HEK293 (cell line): Measurements from ENCODE around the gene VEPH1.

Experiments
- CTCF ChIA-PET: fragments of 350-600 bp; formaldehyde crosslinking; extraction: SDS; loops from one replicate; lab custom pipeline; 2021; ENCODE audit warnings: antibody characterized with exemption; lab: Yijun Ruan, JAX
- POLR2A ChIA-PET: fragments of 300-600 bp; formaldehyde crosslinking; extraction: SDS; loops from one replicate; lab custom pipeline; 2020; ENCODE audit warnings: antibody characterized with exemption, inconsistent platforms; lab: Yijun Ruan, JAX
- H3K27ac ChIP-seq: fragments of 200-500 bp; sonication (Bioruptor generic); 2 replicates; pipeline ENCODE4 v1.5.1; 2014; ENCODE audit warnings: low read depth, low read length, control low read depth, inconsistent platforms; ENCODE audit errors: extremely low read depth
- H3K36me3 ChIP-seq, 2 experiments: fragments of 200-500 bp in 1 of 2; sonication (Bioruptor generic) in 1 of 2; 1 replicate in 1 of 2; 2 replicates in 1 of 2; pipeline ENCODE4 v1.5.1; 2014 to 2017; ENCODE audit warnings: inconsistent platforms in 2 of 2, low read length in 2 of 2; ENCODE audit not compliant: control insufficient read depth in 2 of 2, insufficient read depth in 1 of 2
- H3K4me1 ChIP-seq: fragments of 200-500 bp; sonication (Bioruptor generic); 2 replicates; pipeline ENCODE4 v1.5.1; 2014; ENCODE audit warnings: mild to moderate bottlenecking, low read length, inconsistent platforms; ENCODE audit not compliant: control insufficient read depth, insufficient read depth
- H3K4me3 ChIP-seq: 2 replicates; pipeline ENCODE4 v1.5.1; 2011; ENCODE audit warnings: low read depth, mild to moderate bottlenecking, control low read depth, low read length, moderate library complexity
- H3K9me3 ChIP-seq: fragments of 200-500 bp; sonication (Bioruptor generic); 2 replicates; pipeline ENCODE4 v1.5.1; 2014; ENCODE audit warnings: low read depth, low read length, inconsistent platforms; ENCODE audit not compliant: control insufficient read depth, insufficient read depth
- AEBP2 ChIP-seq: fragments of 450-650 bp; formaldehyde crosslinking; IDR thresholded peaks from 2 replicates; pipeline ENCODE4 v1.5.1; 2016; ENCODE audit warnings: missing biosample characterization, missing genetic modification characterization, borderline replicate concordance
- ELK4 ChIP-seq: IDR thresholded peaks from 2 replicates; pipeline ENCODE4 v1.6.1; 2011; ENCODE audit warnings: mild to moderate bottlenecking, low read depth, low read length, borderline replicate concordance
- OSR2 ChIP-seq: fragments of 450-650 bp; formaldehyde crosslinking; IDR thresholded peaks from 2 replicates; pipeline ENCODE4 v1.5.1; 2016; ENCODE audit warnings: missing biosample characterization, missing genetic modification characterization
- SP7 ChIP-seq: fragments of 450-650 bp; formaldehyde crosslinking; IDR thresholded peaks from 2 replicates; pipeline ENCODE4 v1.5.1; 2016; ENCODE audit warnings: missing biosample characterization, missing genetic modification characterization
- ZIC2 ChIP-seq: fragments of 450-650 bp; formaldehyde crosslinking; IDR thresholded peaks from 2 replicates; pipeline ENCODE4 v1.5.1; 2016; ENCODE audit warnings: missing biosample characterization, missing genetic modification characterization
- ZNF132 ChIP-seq: fragments of 450-650 bp; formaldehyde crosslinking; IDR thresholded peaks from 2 replicates; pipeline ENCODE4 v1.5.1; 2017; ENCODE audit warnings: missing biosample characterization, missing genetic modification characterization, borderline replicate concordance
- ZNF146 ChIP-seq: fragments of 450-650 bp; formaldehyde crosslinking; IDR thresholded peaks from 2 replicates; pipeline ENCODE4 v1.5.1; 2016; ENCODE audit warnings: missing biosample characterization, missing genetic modification characterization
- ZNF174 ChIP-seq: fragments of 450-650 bp; formaldehyde crosslinking; IDR thresholded peaks from 2 replicates; pipeline ENCODE4 v1.5.0; 2017; ENCODE audit warnings: missing biosample characterization, mild to moderate bottlenecking, missing genetic modification characterization
- ZNF18 ChIP-seq: fragments of 450-650 bp; formaldehyde crosslinking; IDR thresholded peaks from 2 replicates; pipeline ENCODE4 v1.5.1; 2016; ENCODE audit warnings: missing biosample characterization, missing genetic modification characterization
- ZNF202 ChIP-seq: fragments of 450-650 bp; formaldehyde crosslinking; IDR thresholded peaks from 2 replicates; pipeline ENCODE4 v1.5.1; 2016; ENCODE audit warnings: missing biosample characterization, missing genetic modification characterization, borderline replicate concordance
- ZNF292 ChIP-seq: fragments of 450-650 bp; formaldehyde crosslinking; IDR thresholded peaks from 2 replicates; pipeline ENCODE4 v1.5.1; 2016; ENCODE audit warnings: low read depth, missing biosample characterization, missing genetic modification characterization, borderline replicate concordance
- ZNF555 ChIP-seq: fragments of 450-650 bp; formaldehyde crosslinking; conservative IDR thresholded peaks from 2 replicates; pipeline ENCODE4 v1.5.1; 2017; ENCODE audit warnings: missing biosample characterization, mild to moderate bottlenecking, missing genetic modification characterization, inconsistent platforms
- ZNF560 ChIP-seq: fragments of 450-650 bp; formaldehyde crosslinking; IDR thresholded peaks from 2 replicates; pipeline ENCODE4 v1.5.1; 2017; ENCODE audit warnings: missing biosample characterization, missing genetic modification characterization, borderline replicate concordance
- ZNF621 ChIP-seq: fragments of 450-650 bp; formaldehyde crosslinking; IDR thresholded peaks from 2 replicates; pipeline ENCODE4 v1.5.1; 2017; ENCODE audit warnings: missing biosample characterization, missing genetic modification characterization
- ZNF654 ChIP-seq: fragments of 450-650 bp; formaldehyde crosslinking; IDR thresholded peaks from 2 replicates; pipeline ENCODE4 v1.5.1; 2016; ENCODE audit warnings: low read depth, missing biosample characterization, missing genetic modification characterization
- ZNF658 ChIP-seq: fragments of 450-650 bp; formaldehyde crosslinking; IDR thresholded peaks from 2 replicates; pipeline ENCODE4; 2016; ENCODE audit warnings: missing biosample characterization, missing genetic modification characterization
- ZNF692 ChIP-seq: fragments of 450-650 bp; formaldehyde crosslinking; IDR thresholded peaks from 2 replicates; pipeline ENCODE4 v1.5.1; 2016; ENCODE audit warnings: missing biosample characterization, missing genetic modification characterization
- ZNF837 ChIP-seq: fragments of 450-650 bp; formaldehyde crosslinking; IDR thresholded peaks from 2 replicates; pipeline ENCODE4 v1.5.1; 2016; ENCODE audit warnings: missing biosample characterization, missing genetic modification characterization
- ZNF843 ChIP-seq: fragments of 450-650 bp; formaldehyde crosslinking; IDR thresholded peaks from 2 replicates; pipeline ENCODE4 v1.5.1; 2016; ENCODE audit warnings: missing biosample characterization, missing genetic modification characterization
- TF ChIP-seq, protein P1 (sequence below): fragments of 450-650 bp; formaldehyde crosslinking; IDR thresholded peaks from 2 replicates; pipeline ENCODE4 v1.5.1; 2016; ENCODE audit warnings: missing biosample characterization, missing genetic modification characterization
- TF ChIP-seq, protein P2 (sequence below): fragments of 450-650 bp; formaldehyde crosslinking; IDR thresholded peaks from 2 replicates; pipeline ENCODE4 v1.5.1; 2016; ENCODE audit warnings: missing biosample characterization, missing genetic modification characterization
- TF ChIP-seq, protein P3 (sequence below): fragments of 450-650 bp; formaldehyde crosslinking; IDR thresholded peaks from 2 replicates; pipeline ENCODE4 v1.5.1; 2016; ENCODE audit warnings: missing biosample characterization, missing genetic modification characterization, low read depth
- TF ChIP-seq, protein P4 (sequence below): fragments of 450-650 bp; formaldehyde crosslinking; IDR thresholded peaks from 2 replicates; pipeline ENCODE4 v1.5.1; 2016; ENCODE audit warnings: missing biosample characterization, missing genetic modification characterization

VEPH1 gene

DNA sequence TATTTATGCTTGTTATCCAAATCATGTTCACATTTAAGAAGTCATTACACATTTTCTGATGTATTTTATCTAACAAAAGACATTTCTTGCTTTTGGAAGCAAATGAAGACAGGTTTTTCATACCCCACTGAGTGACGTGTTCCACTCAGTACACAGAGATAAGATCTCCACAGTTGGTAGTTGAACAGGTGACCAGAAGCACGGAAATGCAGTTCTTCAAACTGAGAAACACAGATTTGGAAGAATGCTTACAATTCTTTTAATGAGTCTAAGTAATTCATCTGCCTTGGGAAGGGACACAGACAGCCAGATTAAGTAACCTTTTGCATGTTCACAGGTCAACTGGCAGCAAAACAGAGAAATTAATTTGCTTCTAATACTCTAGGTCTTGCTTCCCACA is 43.5 kb downstream of the VEPH1 start:
- H3K36me3 ChIP-seq = no peaks in the 10 kb centered on the region
- no peaks in the 10 kb centered on the region for H3K4me1 ChIP-seq
- H3K9me3 ChIP-seq = no peaks in the 10 kb centered on the region
- H3K4me3 ChIP-seq = no peak overlapping the region
- POLR2A ChIA-PET = no interaction called here
- no peak for TF ChIP-seq ZNF202 (tag by site-specific recombination)
- TF ChIP-seq ZNF174 (tag by site-specific recombination) = no peak
- no peak for TF ChIP-seq SP7 (tag by site-specific recombination)
- TF ChIP-seq, protein P1, sequence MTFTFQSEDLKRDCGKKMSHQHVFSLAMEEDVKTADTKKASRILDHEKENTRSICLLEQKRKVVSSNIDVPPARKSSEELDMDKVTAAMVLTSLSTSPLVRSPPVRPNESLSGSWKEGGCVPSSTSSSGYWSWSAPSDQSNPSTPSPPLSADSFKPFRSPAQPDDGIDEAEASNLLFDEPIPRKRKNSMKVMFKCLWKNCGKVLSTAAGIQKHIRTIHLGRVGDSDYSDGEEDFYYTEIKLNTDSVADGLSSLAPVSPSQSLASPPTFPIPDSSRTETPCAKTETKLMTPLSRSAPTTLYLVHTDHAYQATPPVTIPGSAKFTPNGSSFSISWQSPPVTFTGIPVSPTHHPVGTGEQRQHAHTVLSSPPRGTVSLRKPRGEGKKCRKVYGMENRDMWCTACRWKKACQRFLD = no peak
- TF ChIP-seq ZIC2 (tag by site-specific recombination) = no peak
- no peak for TF ChIP-seq ZNF692 (tag by site-specific recombination)
- no peak for TF ChIP-seq ZNF146 (tag by site-specific recombination)
- TF ChIP-seq ZNF654 (tag by site-specific recombination) = no peak
- no peak for TF ChIP-seq ZNF292 (tag by site-specific recombination)
- no peak for TF ChIP-seq ZNF555
- TF ChIP-seq ZNF560 (tag by site-specific recombination) = no peak
- TF ChIP-seq, protein P2, sequence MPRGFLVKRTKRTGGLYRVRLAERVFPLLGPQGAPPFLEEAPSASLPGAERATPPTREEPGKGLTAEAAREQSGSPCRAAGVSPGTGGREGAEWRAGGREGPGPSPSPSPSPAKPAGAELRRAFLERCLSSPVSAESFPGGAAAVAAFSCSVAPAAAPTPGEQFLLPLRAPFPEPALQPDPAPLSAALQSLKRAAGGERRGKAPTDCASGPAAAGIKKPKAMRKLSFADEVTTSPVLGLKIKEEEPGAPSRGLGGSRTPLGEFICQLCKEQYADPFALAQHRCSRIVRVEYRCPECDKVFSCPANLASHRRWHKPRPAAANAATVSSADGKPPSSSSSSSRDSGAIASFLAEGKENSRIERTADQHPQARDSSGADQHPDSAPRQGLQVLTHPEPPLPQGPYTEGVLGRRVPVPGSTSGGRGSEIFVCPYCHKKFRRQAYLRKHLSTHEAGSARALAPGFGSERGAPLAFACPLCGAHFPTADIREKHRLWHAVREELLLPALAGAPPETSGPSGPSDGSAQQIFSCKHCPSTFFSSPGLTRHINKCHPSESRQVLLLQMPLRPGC (tag by site-specific recombination) = no peak
- TF ChIP-seq ELK4 = no peak
- TF ChIP-seq, protein P3, sequence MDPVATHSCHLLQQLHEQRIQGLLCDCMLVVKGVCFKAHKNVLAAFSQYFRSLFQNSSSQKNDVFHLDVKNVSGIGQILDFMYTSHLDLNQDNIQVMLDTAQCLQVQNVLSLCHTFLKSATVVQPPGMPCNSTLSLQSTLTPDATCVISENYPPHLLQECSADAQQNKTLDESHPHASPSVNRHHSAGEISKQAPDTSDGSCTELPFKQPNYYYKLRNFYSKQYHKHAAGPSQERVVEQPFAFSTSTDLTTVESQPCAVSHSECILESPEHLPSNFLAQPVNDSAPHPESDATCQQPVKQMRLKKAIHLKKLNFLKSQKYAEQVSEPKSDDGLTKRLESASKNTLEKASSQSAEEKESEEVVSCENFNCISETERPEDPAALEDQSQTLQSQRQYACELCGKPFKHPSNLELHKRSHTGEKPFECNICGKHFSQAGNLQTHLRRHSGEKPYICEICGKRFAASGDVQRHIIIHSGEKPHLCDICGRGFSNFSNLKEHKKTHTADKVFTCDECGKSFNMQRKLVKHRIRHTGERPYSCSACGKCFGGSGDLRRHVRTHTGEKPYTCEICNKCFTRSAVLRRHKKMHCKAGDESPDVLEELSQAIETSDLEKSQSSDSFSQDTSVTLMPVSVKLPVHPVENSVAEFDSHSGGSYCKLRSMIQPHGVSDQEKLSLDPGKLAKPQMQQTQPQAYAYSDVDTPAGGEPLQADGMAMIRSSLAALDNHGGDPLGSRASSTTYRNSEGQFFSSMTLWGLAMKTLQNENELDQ (tag by site-specific recombination) = no peak
- no peak for TF ChIP-seq ZNF658 (tag by site-specific recombination)
- CTCF ChIA-PET = interaction anchor here (0.6 kb wide), 1 partner anchor 10 kb away, joined by 3 read pairs; no protein-coding TSS in a partner anchor
- no peak overlapping the region for H3K27ac ChIP-seq

- Histone ChIP-seq H3K9me3 (no peaks in the 10 kb centered on the region), H3K4me3 (no peak overlapping the region), H3K27ac (no peak overlapping the region), H3K36me3 (no peaks in the 10 kb centered on the region), H3K4me1 (no peaks in the 10 kb centered on the region)
- CTCF ChIA-PET = no interaction called here
- POLR2A ChIA-PET = no interaction called here
- TF ChIP-seq ZNF18 (no peak), ZNF843 (tag by site-specific recombination) (no peak), OSR2 (tag by site-specific recombination) (no peak), AEBP2 (no peak), ZNF837 (tag by site-specific recombination) (no peak), ZNF132 (tag by site-specific recombination) (no peak), ZNF621 (tag by site-specific recombination) (no peak)
- TF ChIP-seq, protein P4, sequence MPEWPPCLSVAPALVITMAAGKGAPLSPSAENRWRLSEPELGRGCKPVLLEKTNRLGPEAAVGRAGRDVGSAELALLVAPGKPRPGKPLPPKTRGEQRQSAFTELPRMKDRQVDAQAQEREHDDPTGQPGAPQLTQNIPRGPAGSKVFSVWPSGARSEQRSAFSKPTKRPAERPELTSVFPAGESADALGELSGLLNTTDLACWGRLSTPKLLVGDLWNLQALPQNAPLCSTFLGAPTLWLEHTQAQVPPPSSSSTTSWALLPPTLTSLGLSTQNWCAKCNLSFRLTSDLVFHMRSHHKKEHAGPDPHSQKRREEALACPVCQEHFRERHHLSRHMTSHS (tag by site-specific recombination) = no peak
These were observed 49.4 kb downstream of the VEPH1 start for GRCh38 chr3:157453824-157454223.
